ENCODE results near the gene AAK1. TPM values are rescaled to one million over a fixed set of nuclear protein-coding genes. Genes with fewer than 3 reads are reported as not detected.

AAK1 gene
- total RNA-seq, 1 experiment from 2014 or later, result 35.6 TPM

GRCh38 chr2:69615969-69616368 lies 27.6 kb downstream of the AAK1 start (continued):
- TF ChIP-seq STAT6 (CRISPR knock-in tag; conservative IDR thresholded peaks at IDR 0.05; ENCODE audit: low read depth), result no peak
- TF ChIP-seq CBFB (CRISPR knock-in tag; IDR thresholded peaks at IDR 0.05; ENCODE audit: low read depth), result no peak
- no peak for TF ChIP-seq JAZF1 (CRISPR knock-in tag; IDR thresholded peaks at IDR 0.05)
- TF ChIP-seq CDX4 (CRISPR knock-in tag; IDR thresholded peaks at IDR 0.05; ENCODE audit: borderline replicate concordance), result no peak

GRCh38 chr2:69615078-69615625 lies 28.4 kb downstream of the AAK1 start:
- Mint-ChIP-seq H3K36me3 (peaks cover 7% of the 10 kb centered on the region), H3K27me3 (ENCODE audit: low read depth) (no peaks in the 10 kb centered on the region), H3K9me3 (peaks cover 9% of the 10 kb centered on the region), H3K4me1 (no peaks in the 10 kb centered on the region), H3K27ac (no peak overlapping the region), H3K4me3 (no peak overlapping the region)
- DNase-seq (ENCODE audit: low spot score) (no peak), ATAC-seq (no peak)
- ChIA-PET CTCF (no interaction called here), POLR2A (no interaction called here)
- TF ChIP-seq SMAD3 (CRISPR knock-in tag; IDR thresholded peaks at IDR 0.05; ENCODE audit: borderline replicate concordance) (no peak), MYBL2 (CRISPR knock-in tag; IDR thresholded peaks at IDR 0.05) (no peak), EMX1 (CRISPR knock-in tag; IDR thresholded peaks at IDR 0.05) (no peak), ESRRA (CRISPR knock-in tag; IDR thresholded peaks at IDR 0.05; ENCODE audit: borderline replicate concordance) (no peak), IRF2 (CRISPR knock-in tag; IDR thresholded peaks at IDR 0.05; ENCODE audit: borderline replicate concordance, low read depth) (no peak), CREM (CRISPR knock-in tag; IDR thresholded peaks at IDR 0.05) (no peak), ATF6 (CRISPR knock-in tag; IDR thresholded peaks at IDR 0.05) (no peak), NR3C1 (CRISPR knock-in tag; conservative IDR thresholded peaks at IDR 0.05; ENCODE audit: low read depth) (no peak), TEAD1 (CRISPR knock-in tag; IDR thresholded peaks at IDR 0.05) (no peak), GTF2I (CRISPR knock-in tag; conservative IDR thresholded peaks at IDR 0.05) (no peak), E2F5 (CRISPR knock-in tag; IDR thresholded peaks at IDR 0.05) (no peak), ZNF121 (CRISPR knock-in tag; IDR thresholded peaks at IDR 0.05) (no peak)

GRCh38 chr2:69612707-69613106 lies 30.8 kb downstream of the AAK1 start:
- peaks cover 3% of the 10 kb centered on the region for H3K4me1 Mint-ChIP-seq
- no peaks in the 10 kb centered on the region for H3K27me3 Mint-ChIP-seq (ENCODE audit: low read depth)
- no peak for TF ChIP-seq FOXP4 (CRISPR knock-in tag; IDR thresholded peaks at IDR 0.05)
- TF ChIP-seq ZNF512 (CRISPR knock-in tag; IDR thresholded peaks at IDR 0.05; ENCODE audit: borderline replicate concordance), result no peak
- no peak for TF ChIP-seq ZNF219 (CRISPR knock-in tag; IDR thresholded peaks at IDR 0.05; ENCODE audit: borderline replicate concordance)
- TF ChIP-seq FOXK1 (CRISPR knock-in tag; IDR thresholded peaks at IDR 0.05), result no peak
- TF ChIP-seq TEAD1 (CRISPR knock-in tag; IDR thresholded peaks at IDR 0.05), result no peak
- POLR2A ChIA-PET, result no interaction called here
- CTCF ChIA-PET, result interaction anchor here (1.3 to 2.0 kb wide), 2 partner anchors 47 to 112 kb away, joined by 5 read pairs; no protein-coding TSS in a partner anchor
- no peak overlapping the region for H3K4me3 Mint-ChIP-seq
- peaks cover 8% of the 10 kb centered on the region for H3K36me3 Mint-ChIP-seq
- peaks cover 11% of the 10 kb centered on the region for H3K9me3 Mint-ChIP-seq
- no peak for DNase-seq (ENCODE audit: low spot score)
- H3K27ac Mint-ChIP-seq, result no peak overlapping the region
- no peak for ATAC-seq
